Loucy (cell line): ENCODE measurements around the gene ARF1.

Source experiments
- H2AFZ ChIP-seq: fragments of 200-600 bp; sonication (generic); 2 replicates; pipeline ENCODE4 v1.6.0; 2016; ENCODE audit warnings: antibody characterized with exemption, mild to moderate bottlenecking, low read length, moderate library complexity
- H3F3A ChIP-seq: fragments of 200-600 bp; 2 replicates; pipeline ENCODE4 v1.6.0; 2016; ENCODE audit warnings: antibody characterized with exemption, low read depth, mild to moderate bottlenecking
- H3K27me3 ChIP-seq: fragments of 200-600 bp; sonication (generic); 2 replicates; pipeline ENCODE4 v1.6.1; 2014; ENCODE audit warnings: low read length, mild to moderate bottlenecking; ENCODE audit not compliant: insufficient read depth, poor library complexity, severe bottlenecking
- H3K36me3 ChIP-seq: fragments of 200-600 bp; sonication (generic); 2 replicates; pipeline ENCODE4 v1.6.1; 2016; ENCODE audit warnings: low read length; ENCODE audit not compliant: insufficient read depth
- H3K4me1 ChIP-seq: fragments of 200-600 bp; sonication (generic); 2 replicates; pipeline ENCODE4 v1.5.1; 2014; ENCODE audit warnings: low read length, mild to moderate bottlenecking; ENCODE audit not compliant: insufficient read depth, poor library complexity, severe bottlenecking
- H3K4me2 ChIP-seq: fragments of 200-600 bp; sonication (generic); 2 replicates; pipeline ENCODE4 v1.6.0; 2014; ENCODE audit warnings: antibody characterized with exemption, low read length, low read depth, mild to moderate bottlenecking; ENCODE audit not compliant: poor library complexity, severe bottlenecking
- H3K4me3 ChIP-seq: fragments of 200-600 bp; sonication (generic); 2 replicates; pipeline ENCODE4 v1.5.1; 2014; ENCODE audit warnings: low read length, mild to moderate bottlenecking, mixed read lengths; ENCODE audit not compliant: poor library complexity, severe bottlenecking
- H3K79me2 ChIP-seq: fragments of 200-600 bp; sonication (generic); 2 replicates; pipeline ENCODE4 v1.6.1; 2014; ENCODE audit warnings: low read length; ENCODE audit not compliant: insufficient read depth
- H3K9ac ChIP-seq: fragments of 200-600 bp; sonication (generic); 2 replicates; pipeline ENCODE4 v1.6.0; 2014; ENCODE audit warnings: mild to moderate bottlenecking, low read depth, low read length, moderate library complexity; ENCODE audit not compliant: poor library complexity, severe bottlenecking
- H3K9me2 ChIP-seq: fragments of 200-600 bp; sonication (generic); replicated peaks from 2 replicates; pipeline ENCODE4 v1.6.1; 2016; ENCODE audit warnings: low read depth, low read length, mixed read lengths
- H3K9me3 ChIP-seq: fragments of 200-600 bp; sonication (generic); 2 replicates; pipeline ENCODE4 v1.6.1; 2014; ENCODE audit warnings: mild to moderate bottlenecking, antibody characterized with exemption, low read length, low read depth; ENCODE audit not compliant: insufficient read depth
- H4K20me1 ChIP-seq: fragments of 200-600 bp; sonication (generic); 2 replicates; pipeline ENCODE4 v1.6.0; 2014; ENCODE audit warnings: antibody characterized with exemption, low read length, mild to moderate bottlenecking; ENCODE audit not compliant: insufficient read depth, poor library complexity, severe bottlenecking
- CTCF ChIP-seq: fragments of 200-600 bp; sonication (generic); conservative IDR thresholded peaks from 2 replicates; pipeline ENCODE4 v1.5.1; 2014; ENCODE audit warnings: mild to moderate bottlenecking, antibody characterized with exemption, low read length
- EZH2phosphoT487 ChIP-seq: fragments of 200-600 bp; IDR thresholded peaks from 2 replicates; pipeline ENCODE4 v1.6.1; 2018; ENCODE audit warnings: antibody characterized with exemption, mild to moderate bottlenecking, moderate library complexity, borderline replicate concordance

The ARF1 gene

GRCh38 chr1:228147151-228147693 is 64.7 kb downstream of the ARF1 start:
- no peaks in the 10 kb centered on the region for H3K9me2 ChIP-seq
- H3K9me3 ChIP-seq: no peaks in the 10 kb centered on the region
- no peak overlapping the region for H2AFZ ChIP-seq
- H3K4me3 ChIP-seq: no peak overlapping the region
- no peaks in the 10 kb centered on the region for H3F3A ChIP-seq
- peaks cover 26% of the 10 kb centered on the region for H3K4me1 ChIP-seq
- TF ChIP-seq CTCF: no peak
- no peak for TF ChIP-seq EZH2phosphoT487
- H3K36me3 ChIP-seq: peaks cover 15% of the 10 kb centered on the region; the same call in 1 of the 2 replicates
- H3K27me3 ChIP-seq: no peaks in the 10 kb centered on the region
- peaks cover 52% of the 10 kb centered on the region for H3K79me2 ChIP-seq
- H4K20me1 ChIP-seq: peaks cover 49% of the 10 kb centered on the region
- H3K9ac ChIP-seq: no peak overlapping the region
- no peak overlapping the region for H3K4me2 ChIP-seq

GRCh38 chr1:228147768-228148167 is 65.3 kb downstream of the ARF1 start:
- Histone ChIP-seq H3K4me2 (no peak overlapping the region), H3K36me3 (peaks cover 15% of the 10 kb centered on the region; the same call in 1 of the 2 replicates), H3K79me2 (peaks cover 46% of the 10 kb centered on the region), H3K4me1 (peaks cover 20% of the 10 kb centered on the region), H3K9me3 (no peaks in the 10 kb centered on the region), H4K20me1 (peaks cover 44% of the 10 kb centered on the region), H3K9me2 (no peaks in the 10 kb centered on the region), H3K4me3 (no peak overlapping the region), H3K27me3 (no peaks in the 10 kb centered on the region), H3K9ac (no peak overlapping the region), H3F3A (no peaks in the 10 kb centered on the region), H2AFZ (no peak overlapping the region)
- no peak for TF ChIP-seq EZH2phosphoT487
- TF ChIP-seq CTCF: no peak

GRCh38 chr1:228148196-228148861 is 65.8 kb downstream of the ARF1 start:
- TF ChIP-seq CTCF (no peak), EZH2phosphoT487 (no peak)
- H3K9me2 ChIP-seq: no peaks in the 10 kb centered on the region
- H3K4me2 ChIP-seq: no peak overlapping the region
- no peaks in the 10 kb centered on the region for H3K27me3 ChIP-seq
- no peak overlapping the region for H3K4me3 ChIP-seq
- H2AFZ ChIP-seq: no peak overlapping the region
- peaks cover 15% of the 10 kb centered on the region for H3K4me1 ChIP-seq
- H3K79me2 ChIP-seq: peaks cover 41% of the 10 kb centered on the region
- no peaks in the 10 kb centered on the region for H3K9me3 ChIP-seq
- peaks cover 15% of the 10 kb centered on the region; the same call in 1 of the 2 replicates for H3K36me3 ChIP-seq
- no peak overlapping the region for H3K9ac ChIP-seq
- H4K20me1 ChIP-seq: peaks cover 38% of the 10 kb centered on the region
- H3F3A ChIP-seq: no peaks in the 10 kb centered on the region
